Activated CD4-positive, alpha-beta T cell treated with anti-CD3 and anti-CD28 coated beads, Interleukin-2, amount 50 U/mL, for 1 hour (primary cell): Measurements from ENCODE around the gene HEATR5A.
"Not testable (repeated sequence)": the region's sequence is repeated elsewhere in the genome, so short reads cannot be mapped to it uniquely, and the experiment has no call there.

Source experiments
- DNase-seq: peaks from one replicate; pipeline ENCODE4 v3.0.0-alpha.2; 2020

Gene HEATR5A

GRCh38 chr14:31278883-31279282 is 141.5 kb downstream of the HEATR5A start:
- no peak for DNase-seq

- no peak for DNase-seq
Measured at GRCh38 chr14:31277085-31277484, 143.3 kb downstream of the HEATR5A start.

GRCh38 chr14:31276417-31276816 is 143.9 kb downstream of the HEATR5A start:
- not testable (repeated sequence) for DNase-seq

GRCh38 chr14:31275731-31276130 is 144.6 kb downstream of the HEATR5A start:
- no peak for DNase-seq

DNA sequence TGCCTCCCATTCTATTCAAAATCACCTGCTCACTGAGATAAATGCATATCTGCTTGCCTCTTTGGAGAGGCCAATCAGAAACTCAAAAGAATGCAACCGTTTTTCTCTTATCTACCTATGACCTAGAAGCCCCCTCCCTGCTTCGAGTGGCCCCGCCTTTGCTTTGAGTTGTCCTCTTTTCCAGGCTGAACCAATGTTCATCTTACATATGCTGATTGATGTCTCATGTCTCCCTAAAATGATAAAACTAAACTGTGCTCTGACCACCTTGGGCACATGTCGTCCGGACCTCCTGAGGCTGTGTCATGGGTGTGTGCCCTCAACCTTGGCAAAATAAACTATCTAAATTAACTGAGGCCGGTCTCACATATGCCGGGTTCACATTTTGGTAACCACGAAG is 148.7 kb downstream of the HEATR5A start:
- DNase-seq = no peak

GRCh38 chr14:31270196-31270772 is 150.1 kb downstream of the HEATR5A start:
- DNase-seq = no peak

- DNase-seq = no peak
Measured at GRCh38 chr14:31269634-31270195, 150.6 kb downstream of the HEATR5A start.

- DNase-seq = no peak
Measured at GRCh38 chr14:31268216-31268615, 152.1 kb downstream of the HEATR5A start.

- no peak for DNase-seq
Measured at GRCh38 chr14:31266437-31267331, 153.7 kb downstream of the HEATR5A start.

DNA sequence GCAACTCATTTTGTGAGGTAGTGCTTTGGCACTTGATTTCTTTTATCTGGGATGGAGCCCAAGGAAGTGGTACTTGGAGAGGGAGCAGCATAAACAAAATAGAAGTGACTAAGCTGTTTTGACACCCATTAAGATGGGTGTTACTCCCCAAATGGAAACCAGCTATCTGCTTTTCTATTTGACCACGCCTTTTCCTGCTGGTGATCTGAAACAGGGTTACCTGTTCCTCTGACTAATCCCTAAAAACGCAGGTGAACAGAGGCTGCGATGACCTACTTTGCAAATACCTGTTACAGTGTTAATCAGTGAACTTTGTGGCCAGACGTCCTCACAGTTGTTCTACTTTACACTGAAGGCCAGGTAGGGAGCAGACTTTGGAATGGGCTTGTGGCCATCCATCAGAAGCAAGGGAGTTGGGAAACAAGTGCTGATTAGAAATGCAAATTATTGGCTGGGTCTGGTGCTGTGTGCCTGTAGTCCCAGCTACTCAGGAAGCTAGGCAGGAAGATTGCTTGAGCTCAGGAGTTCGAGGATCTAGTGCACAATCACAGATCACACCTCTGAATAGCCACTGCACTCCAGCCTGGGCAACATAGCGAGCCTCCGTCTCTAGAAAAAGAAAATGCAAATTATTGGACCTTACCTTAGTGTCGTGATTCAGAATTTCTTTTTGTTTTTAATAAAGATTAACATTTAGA is 154.5 kb downstream of the HEATR5A start:
- DNase-seq = no peak

- no peak for DNase-seq
Measured at GRCh38 chr14:31263485-31264133, 156.7 kb downstream of the HEATR5A start.

DNA sequence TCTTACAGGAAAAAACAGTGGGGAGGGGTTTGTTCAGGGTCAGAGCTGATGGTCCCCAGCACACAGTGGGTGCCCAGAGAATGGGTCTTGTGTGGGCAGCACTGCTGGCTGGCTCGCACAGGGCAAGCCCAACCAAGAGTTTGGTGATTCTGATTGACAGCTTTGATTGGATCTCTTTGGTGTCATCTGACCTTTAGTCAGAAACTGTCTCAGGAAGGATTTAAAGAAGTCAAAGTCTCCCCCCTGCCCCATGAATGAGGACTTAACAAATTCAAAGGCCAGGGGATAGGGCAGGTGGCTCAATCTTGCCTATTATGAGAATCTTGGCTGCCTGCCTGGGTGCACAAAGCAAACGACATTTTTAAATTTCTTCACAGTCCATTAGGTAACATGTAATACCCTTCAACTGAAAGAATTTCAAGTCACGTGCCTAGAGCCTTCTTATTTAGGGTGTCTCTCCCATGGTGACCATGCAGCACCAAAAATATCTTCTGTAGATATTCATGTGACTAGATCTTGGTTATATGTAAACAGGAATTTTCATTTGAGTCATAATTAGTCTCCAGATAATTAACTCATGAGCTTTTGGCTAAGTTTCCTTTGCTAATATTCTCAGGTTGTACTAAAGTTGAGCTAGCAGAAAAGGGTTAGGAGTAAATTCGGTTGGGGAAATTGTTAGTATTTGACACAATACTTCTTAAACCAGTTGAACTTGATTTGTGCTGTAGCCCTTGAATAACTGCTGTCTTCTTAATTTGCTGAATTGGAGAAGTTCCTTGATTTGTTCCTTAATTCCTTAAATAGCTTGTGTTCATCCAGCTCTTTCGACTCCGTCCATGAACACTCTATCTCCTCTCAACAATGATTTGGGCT is 158.3 kb downstream of the HEATR5A start:
- no peak for DNase-seq

- DNase-seq = no peak
Measured at GRCh38 chr14:31261523-31261858, 158.9 kb downstream of the HEATR5A start.

GRCh38 chr14:31259040-31259435 is 161.3 kb downstream of the HEATR5A start:
- DNase-seq = not testable (repeated sequence)

GRCh38 chr14:31258427-31259039 is 161.8 kb downstream of the HEATR5A start:
- no peak for DNase-seq

- DNase-seq = not testable (repeated sequence)
Measured at GRCh38 chr14:31257554-31258426, 162.6 kb downstream of the HEATR5A start.

DNA sequence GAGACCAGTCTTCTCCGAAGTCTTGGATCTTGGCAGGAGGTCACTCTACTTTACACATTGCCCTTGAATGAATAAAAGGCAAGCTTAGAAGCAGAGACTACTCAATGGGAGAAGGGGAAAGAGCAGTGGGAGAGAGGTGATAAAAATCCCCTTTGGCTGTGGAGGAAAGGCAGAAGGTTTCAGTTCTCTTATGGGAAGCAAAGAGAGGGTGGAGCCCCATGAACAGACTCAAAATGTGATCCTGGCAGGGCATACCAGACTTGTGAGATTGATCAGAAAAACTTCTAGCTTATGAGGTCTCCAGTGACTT is 163.2 kb downstream of the HEATR5A start:
- DNase-seq = no peak

GRCh38 chr14:31256534-31257243 is 163.7 kb downstream of the HEATR5A start:
- DNase-seq = no peak

- not testable (repeated sequence) for DNase-seq
Measured at GRCh38 chr14:31255918-31256317, 164.4 kb downstream of the HEATR5A start.

DNA sequence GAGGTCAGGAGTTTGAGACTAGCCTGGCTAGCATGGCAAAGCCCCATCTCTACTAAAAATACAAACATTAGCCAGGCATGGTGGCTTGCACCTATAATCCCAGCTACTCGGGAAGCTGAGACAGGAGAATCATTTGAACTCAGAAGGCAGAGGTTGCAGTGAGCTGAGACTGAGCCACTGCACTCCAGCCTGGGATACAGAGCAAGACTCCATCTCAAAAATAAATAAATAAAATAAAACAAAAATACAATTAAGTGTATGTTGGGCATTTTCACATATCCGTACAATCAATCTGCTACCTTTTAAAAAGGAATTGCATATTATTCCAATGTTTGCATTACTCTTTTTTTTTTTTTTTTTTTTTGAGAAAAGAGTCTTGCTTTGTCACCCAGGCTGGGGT is 165.1 kb downstream of the HEATR5A start:
- no peak for DNase-seq
